HG02885 (cell line): ENCODE data around the gene R3HDM2.
"Not testable (repeated sequence)": the region's sequence is repeated elsewhere in the genome, so short reads cannot be mapped to it uniquely, and the experiment has no call there.

Experiments used
- ATAC-seq: cut with Tn5 transposase; IDR thresholded peaks from one replicate; pipeline ENCODE4 v1.9.1; 2021; ENCODE audit warnings: mild to moderate bottlenecking; ENCODE audit not compliant: unreplicated experiment, poor library complexity

Gene R3HDM2

GRCh38 chr12:57386187-57386720 lies 44.6 kb downstream of the R3HDM2 start:
- no peak for ATAC-seq

DNA sequence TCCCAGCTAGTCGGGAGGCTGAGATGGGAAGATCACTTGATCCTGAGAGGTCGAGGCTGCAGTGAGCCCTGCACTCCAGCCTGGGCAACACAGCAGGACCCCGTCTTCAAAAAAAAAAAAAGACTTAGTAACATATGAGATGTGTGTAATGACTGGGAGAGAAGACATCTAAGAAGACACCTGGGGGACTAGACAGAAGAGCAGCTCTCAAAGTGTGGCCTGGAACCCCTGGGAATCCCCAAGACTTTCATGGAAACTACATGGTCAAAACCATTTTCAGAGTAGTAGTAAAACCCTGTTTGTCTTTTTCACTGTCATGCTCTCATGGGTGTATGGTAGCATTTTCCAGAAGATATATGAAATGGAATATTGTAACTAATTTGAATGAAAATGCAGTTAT lies 45.3 kb downstream of the R3HDM2 start:
- no peak for ATAC-seq

DNA sequence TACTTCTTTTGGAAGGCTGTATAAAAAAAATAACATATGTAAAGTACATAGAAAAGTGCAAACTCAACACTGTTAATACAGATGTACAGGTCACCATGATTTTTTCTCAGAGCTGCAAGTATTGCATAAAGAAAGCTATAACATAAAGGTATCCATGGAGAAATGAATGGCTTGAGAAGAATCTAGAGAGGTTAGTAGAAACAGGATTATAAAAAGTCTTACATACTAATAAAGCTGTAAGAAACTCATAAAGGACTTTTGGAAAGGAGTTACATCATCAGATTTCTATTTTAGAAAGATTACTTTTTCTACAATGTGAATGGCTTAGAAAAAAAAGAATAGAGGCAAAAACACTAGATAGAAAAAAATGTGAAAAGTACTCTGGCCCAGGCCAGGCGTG lies 46.4 kb downstream of the R3HDM2 start:
- ATAC-seq: no peak

GRCh38 chr12:57381693-57382220 lies 49.1 kb downstream of the R3HDM2 start:
- ATAC-seq: no peak

- no peak for ATAC-seq
These were observed 50.5 kb downstream of the R3HDM2 start for GRCh38 chr12:57380300-57380699.

GRCh38 chr12:57377103-57377840 lies 53.6 kb downstream of the R3HDM2 start:
- ATAC-seq: no peak

GRCh38 chr12:57372233-57372632 lies 58.6 kb downstream of the R3HDM2 start:
- ATAC-seq: no peak

- ATAC-seq: no peak
These were observed 60.1 kb downstream of the R3HDM2 start for GRCh38 chr12:57370696-57371095.

DNA sequence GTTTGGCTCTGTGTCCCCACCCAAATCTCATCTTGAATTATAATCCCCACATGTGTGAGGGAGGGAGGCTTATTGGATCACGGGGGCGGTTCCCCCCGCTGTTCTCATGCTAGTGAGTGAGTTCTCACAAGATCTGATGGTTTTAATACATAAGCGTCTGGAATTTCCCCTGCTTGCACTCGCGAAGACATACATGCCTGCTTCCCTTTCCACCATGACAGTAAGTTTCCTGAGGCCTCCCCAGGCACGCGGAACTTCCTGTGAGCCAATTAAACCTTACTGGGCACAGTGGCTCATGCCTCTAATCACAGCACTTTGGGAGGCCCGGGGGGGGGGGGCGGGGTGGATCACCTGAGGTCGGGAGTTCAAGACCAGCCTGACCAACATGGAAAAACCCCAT lies 60.8 kb downstream of the R3HDM2 start:
- no peak for ATAC-seq

DNA sequence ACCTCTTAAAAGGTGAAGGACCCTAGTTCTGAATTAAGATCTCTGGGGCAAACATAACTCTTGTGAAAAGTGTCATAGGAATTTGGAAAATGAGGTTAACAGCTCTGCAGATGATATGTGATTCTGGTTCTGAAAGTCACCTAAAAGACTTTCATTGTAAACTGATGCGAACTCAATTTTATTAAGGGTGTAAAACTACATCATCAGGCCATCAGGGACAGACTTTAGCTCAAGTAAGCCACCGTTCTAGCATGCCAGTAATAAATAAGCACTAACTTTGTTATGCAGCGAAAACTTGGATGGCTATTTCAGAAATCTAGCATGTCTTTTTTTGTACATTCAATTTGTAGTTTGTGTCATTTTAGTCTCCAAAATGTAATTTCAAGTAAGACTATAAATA lies 61.6 kb downstream of the R3HDM2 start:
- ATAC-seq: no peak

DNA sequence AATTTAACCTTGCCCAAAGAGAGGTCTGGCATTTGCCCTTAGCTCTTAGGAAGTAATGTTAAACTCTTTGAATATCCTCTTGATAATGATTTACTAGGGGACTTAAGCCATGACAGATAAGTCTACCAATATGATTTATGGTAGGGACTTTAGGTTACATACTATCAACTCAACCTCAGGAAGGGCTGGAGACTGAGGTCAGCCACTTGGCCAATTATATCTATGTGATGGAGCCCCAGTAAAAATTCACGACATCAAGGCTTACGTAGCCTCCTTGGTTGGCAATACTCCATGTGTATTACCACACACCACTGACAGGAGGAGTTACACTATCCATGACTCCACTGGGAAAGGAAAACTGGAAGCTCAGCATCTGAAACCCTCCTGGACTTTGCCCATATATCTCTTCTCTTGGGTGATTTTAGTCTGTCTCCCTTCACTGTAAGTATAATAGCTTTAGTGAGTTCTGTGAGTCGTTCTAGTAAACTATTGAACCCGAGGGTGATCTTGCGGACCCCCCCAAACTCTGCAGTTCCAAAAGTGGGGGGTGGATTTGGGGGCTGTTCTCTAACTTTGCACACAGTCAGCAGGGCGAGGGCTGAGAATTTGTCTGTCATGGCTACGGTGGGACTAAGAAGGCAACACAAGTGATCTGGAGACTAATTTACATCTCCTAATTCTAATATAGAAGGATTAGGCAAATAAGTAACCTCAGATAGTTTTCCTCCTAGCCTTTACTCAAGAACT lies 62.3 kb downstream of the R3HDM2 start:
- ATAC-seq: no peak

DNA sequence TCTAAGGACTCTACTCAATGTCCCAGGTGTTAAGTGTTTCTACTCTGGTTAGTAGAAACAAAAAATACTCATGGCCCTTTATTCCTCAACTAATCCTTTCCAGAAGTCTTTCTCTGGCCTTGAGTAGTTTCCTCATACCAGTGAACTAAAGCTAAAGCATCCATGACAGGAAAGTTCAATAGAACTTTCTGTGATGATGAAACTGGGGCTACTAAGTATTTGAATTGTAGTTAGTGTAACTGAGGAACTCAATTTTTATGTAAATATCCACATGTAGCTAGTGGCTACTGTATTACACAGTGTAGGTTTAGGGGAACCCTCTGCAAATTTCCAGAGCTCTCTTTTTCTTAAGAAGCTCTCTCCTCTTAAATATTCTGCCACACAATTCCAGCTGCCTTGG lies 63.7 kb downstream of the R3HDM2 start:
- ATAC-seq: no peak

DNA sequence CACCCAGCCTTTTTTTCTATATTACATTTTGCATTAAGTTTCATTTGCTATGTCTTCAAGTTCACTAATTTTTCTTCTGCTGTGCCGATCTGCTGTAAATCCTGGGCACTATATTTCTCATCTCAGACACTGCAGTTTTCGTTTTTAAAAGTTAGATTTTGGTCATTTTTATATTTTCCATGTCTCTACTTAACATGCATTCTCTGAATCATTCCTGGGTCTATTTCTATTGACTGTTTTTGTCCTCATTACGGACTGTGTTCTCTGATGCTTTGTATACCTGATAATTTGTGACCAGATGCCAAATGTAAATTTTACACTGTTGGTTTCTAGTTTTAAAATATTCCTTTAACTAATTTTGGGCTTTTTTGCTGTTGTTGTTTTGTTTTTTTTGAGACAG lies 64.5 kb downstream of the R3HDM2 start:
- no peak for ATAC-seq

DNA sequence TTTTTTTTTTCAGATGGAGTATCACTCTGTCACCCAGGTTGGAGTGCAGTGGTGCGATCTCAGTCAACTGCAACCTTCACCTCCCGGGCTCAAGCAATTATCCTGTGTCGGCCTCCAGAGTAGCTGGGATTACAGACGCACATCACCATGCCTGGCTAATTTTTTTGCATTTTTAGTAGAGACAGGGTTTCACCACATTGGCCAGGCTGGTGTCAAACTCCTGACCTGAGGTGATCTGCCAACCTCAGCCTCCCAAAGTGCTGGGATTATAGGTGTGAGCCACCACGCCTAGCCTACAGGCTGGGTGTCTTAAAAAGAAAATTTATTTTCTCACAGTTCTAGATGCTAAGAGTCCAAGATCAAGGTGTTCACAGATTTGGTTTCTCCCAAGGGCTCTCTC lies 66.7 kb downstream of the R3HDM2 start:
- ATAC-seq: not testable (repeated sequence)

DNA sequence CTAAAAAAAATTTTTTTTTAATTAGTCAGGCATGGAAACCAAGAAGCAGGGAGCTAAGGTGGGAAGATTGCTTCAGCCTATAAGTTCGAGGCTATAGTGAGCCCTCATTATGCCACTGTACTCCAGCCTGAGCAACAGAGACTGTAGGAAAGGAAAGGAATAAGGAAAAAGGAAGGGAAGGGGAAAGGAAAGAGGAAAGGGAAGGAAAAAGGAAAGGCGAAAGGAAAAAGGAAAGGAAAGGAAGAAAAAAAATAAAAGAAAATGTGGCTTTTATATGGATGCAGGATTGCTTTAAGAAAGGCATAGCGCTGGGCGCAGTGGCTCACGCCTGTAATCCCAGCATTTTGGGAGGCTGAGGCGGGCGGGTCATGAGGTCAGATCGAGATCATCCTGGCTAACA lies 70.4 kb downstream of the R3HDM2 start:
- no peak for ATAC-seq

DNA sequence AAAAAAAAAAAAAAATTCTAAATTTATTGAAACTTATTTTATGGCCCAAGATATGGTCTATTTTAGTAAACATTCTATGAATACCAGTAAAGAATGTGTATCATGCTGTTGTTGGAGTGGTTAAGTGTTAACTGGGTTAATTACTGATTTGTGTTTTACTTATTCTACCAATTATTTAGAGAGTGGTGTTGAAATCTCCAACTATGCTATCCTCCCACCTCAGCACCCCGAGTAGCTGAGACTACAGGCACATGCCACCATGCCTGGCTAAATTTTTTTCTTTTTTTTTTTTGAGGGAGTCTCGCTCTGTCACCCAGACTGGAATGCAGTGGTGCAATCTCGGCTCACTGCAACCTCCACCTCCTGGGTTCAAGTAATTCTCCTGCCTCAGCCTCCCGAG lies 72.2 kb downstream of the R3HDM2 start:
- ATAC-seq: no peak

DNA sequence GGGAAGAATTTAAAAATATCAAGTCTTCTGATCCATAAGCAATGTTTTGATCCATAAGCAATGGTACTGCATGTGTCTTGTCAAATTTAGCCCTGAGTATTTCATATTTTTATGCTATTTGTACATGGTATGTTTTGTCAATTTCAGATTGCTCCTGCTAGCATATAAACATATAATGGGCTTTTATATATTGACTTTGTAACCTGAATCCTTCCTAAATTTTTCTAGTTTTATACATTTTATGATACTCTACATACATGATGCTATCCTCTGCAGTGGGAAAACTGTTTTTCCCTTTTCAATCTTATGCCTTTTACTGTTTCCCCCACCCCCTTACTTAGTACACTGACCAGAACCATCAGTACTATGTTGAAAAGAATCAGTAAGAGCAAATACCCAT lies 75.1 kb downstream of the R3HDM2 start:
- ATAC-seq: no peak

DNA sequence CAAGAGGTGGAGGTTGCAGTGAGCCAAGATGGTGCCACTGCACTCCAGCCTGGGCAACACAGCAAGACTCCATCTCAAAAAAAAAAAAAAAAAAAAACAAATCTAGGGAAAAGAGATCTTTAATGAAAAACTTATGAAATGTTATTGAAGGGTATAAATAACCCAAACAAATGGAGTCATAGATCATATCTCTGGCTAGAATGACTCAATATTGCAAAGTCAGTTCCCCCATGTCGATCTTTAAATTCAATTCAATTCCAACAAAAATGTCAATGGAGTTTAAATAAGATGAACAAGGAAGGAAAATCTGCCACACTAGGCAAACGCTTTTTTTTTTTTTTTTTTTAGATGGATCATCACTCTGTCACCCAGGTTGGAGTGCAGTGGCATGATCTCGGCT lies 78.7 kb downstream of the R3HDM2 start:
- no peak for ATAC-seq

GRCh38 chr12:57347284-57347683 lies 83.6 kb downstream of the R3HDM2 start:
- ATAC-seq: no peak

DNA sequence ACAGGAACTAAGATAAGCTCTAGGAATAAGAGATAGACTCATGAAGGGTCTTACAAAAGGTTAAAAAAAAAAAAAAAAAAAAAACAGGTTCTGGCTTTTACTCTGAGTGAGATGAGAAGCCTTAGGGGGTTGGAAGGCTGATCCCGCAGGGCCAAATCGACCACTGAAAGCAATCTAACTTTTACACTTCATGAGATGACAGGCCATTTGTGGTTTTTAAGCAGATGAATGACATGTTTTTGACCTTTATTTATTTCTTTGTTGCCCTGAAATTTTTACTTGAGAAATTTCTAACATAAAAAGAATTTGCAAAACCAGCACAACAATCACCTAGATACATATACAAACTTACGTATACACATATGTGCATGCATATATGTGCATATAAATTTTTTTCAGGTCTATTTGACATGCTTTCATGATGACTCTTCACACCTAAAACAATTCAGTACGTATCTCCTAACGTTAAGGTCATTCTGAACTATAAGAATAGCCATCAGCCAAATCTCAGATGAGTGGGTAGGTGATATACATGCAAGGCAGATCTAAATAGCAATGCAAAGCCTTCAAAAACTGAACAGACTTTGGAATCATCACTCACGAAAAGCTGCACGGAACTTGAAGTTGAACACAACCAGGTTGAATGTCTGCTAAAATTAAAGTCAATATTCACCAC lies 87.0 kb downstream of the R3HDM2 start:
- no peak for ATAC-seq

GRCh38 chr12:57342207-57342691 lies 88.6 kb downstream of the R3HDM2 start:
- ATAC-seq: no peak
